GM23248 (cell line): ENCODE results near the gene MAML3. TPM values are rescaled to one million over a fixed set of nuclear protein-coding genes. Genes with fewer than 3 reads are reported as not detected.

ENCODE experiments used
- DNase-seq: peaks from one replicate; pipeline ENCODE4 v3.0.0-alpha.2; 2015
- H2AFZ ChIP-seq: fragments of 200-600 bp; sonication (generic); 2 replicates; pipeline ENCODE4 v1.6.1; 2016; ENCODE audit warnings: antibody characterized with exemption
- H3F3A ChIP-seq: fragments of 200-600 bp; sonication (generic); 2 replicates; pipeline ENCODE4 v1.6.1; 2016; ENCODE audit warnings: mild to moderate bottlenecking, antibody characterized with exemption, mixed run types; ENCODE audit not compliant: insufficient read depth
- H3K27ac ChIP-seq: fragments of 200-600 bp; sonication (generic); 2 replicates; pipeline ENCODE4 v1.5.1; 2016; ENCODE audit warnings: mild to moderate bottlenecking
- H3K27me3 ChIP-seq: fragments of 200-600 bp; sonication (generic); replicated peaks from 2 replicates; pipeline ENCODE4 v1.6.1; 2016; ENCODE audit warnings: mild to moderate bottlenecking; ENCODE audit not compliant: insufficient read depth
- H3K36me3 ChIP-seq: fragments of 200-600 bp; sonication (generic); 2 replicates; pipeline ENCODE4 v1.6.1; 2016; ENCODE audit warnings: low read depth, mild to moderate bottlenecking
- H3K4me1 ChIP-seq: fragments of 200-600 bp; sonication (generic); 2 replicates; pipeline ENCODE4 v1.6.1; 2016; ENCODE audit warnings: mild to moderate bottlenecking; ENCODE audit not compliant: insufficient read depth
- H3K4me2 ChIP-seq: fragments of 200-600 bp; sonication (generic); one replicate; pipeline ENCODE4 v1.6.1; 2016; ENCODE audit warnings: mild to moderate bottlenecking; ENCODE audit not compliant: unreplicated experiment
- H3K4me3 ChIP-seq: fragments of 200-600 bp; sonication (generic); 2 replicates; pipeline ENCODE4 v1.5.1; 2016; ENCODE audit warnings: mild to moderate bottlenecking
- H3K79me2 ChIP-seq: fragments of 200-600 bp; sonication (generic); 2 replicates; pipeline ENCODE4 v1.6.1; 2016; ENCODE audit warnings: mild to moderate bottlenecking; ENCODE audit not compliant: insufficient read depth
- H3K9ac ChIP-seq: fragments of 200-600 bp; sonication (generic); 2 replicates; pipeline ENCODE4 v1.6.1; 2016; ENCODE audit warnings: mild to moderate bottlenecking
- H3K9me2 ChIP-seq: fragments of 200-600 bp; sonication (generic); 2 replicates; pipeline ENCODE4 v1.6.1; 2016; ENCODE audit warnings: mixed run types, mild to moderate bottlenecking, moderate library complexity; ENCODE audit not compliant: insufficient read depth
- H3K9me3 ChIP-seq: fragments of 200-600 bp; sonication (generic); one replicate; pipeline ENCODE4 v1.6.1; 2017; ENCODE audit warnings: low read depth
- H4K20me1 ChIP-seq: fragments of 200-600 bp; sonication (generic); 2 replicates; pipeline ENCODE4 v1.6.0; 2016; ENCODE audit not compliant: insufficient read depth
- EZH2 ChIP-seq: fragments of 200-600 bp; sonication (generic); IDR thresholded peaks from 2 replicates; pipeline ENCODE4 v1.6.1; 2018; ENCODE audit warnings: antibody characterized with exemption, mild to moderate bottlenecking; ENCODE audit not compliant: insufficient read depth, poor library complexity, severe bottlenecking
- EZH2phosphoT487 ChIP-seq: fragments of 200-600 bp; sonication (generic); IDR thresholded peaks from 2 replicates; pipeline ENCODE4 v1.6.1; 2018; ENCODE audit warnings: antibody characterized with exemption, moderate library complexity, mild to moderate bottlenecking, low read depth; ENCODE audit not compliant: insufficient read depth
- WGBS, 2 experiments: methylation state at CpG; one replicate each; pipeline ENCODE4 v1.1.6; 2015 to 2017; ENCODE audit warnings: low lambda C conversion rate in 2 of 2, low coverage in 1 of 2; ENCODE audit errors: missing lambda C conversion rate in 2 of 2; 5-methylcytosine and 5-hydroxymethylcytosine counted together
- in situ Hi-C: fragments of 300-500 bp; cut with MboI; formaldehyde crosslinking; loops from 2 replicates; pipeline ENCODE4 v1.15.0; 2020
- polyA plus RNA-seq: library from polyadenylated mRNA; unstranded; fragments of >200 nt; fragmentation: Nextera tagmentation; extraction: Ambion mirVana; gene quantifications from 2 replicates; pipeline ENCODE4 v1.2.1, GENCODE V29; 2016
- total RNA-seq: library from RNA; depleted of rRNA; stranded (reverse); fragments of >200 nt; shearing (Covaris generic); gene quantifications from 2 replicates; pipeline ENCODE4 v1.2.3, GENCODE V29; 2014

The MAML3 gene
- total and polyA plus RNA-seq, 2 experiments from 2014 or later = 0.96 to 1.5 TPM

DNA sequence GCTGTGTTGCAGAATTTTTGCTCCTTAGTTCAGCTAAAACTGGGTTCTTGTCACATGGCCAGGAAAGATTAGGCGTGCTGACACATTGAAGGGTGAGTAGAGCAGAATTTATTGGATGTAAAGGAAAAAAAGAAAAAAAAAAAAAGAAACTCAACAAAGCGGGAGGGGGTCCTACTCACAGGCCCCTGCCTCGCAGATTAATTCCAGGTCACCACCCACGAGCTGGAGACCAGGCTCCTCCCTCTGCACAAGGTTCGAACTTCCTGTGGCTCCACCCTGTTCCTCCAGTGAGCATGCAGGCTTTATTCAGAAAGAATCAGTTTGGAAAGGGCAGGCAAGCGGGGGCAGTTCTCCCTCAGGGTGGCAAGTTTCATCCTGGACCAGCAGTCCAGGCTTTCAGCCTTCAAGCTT, 471.2 kb downstream of the MAML3 start:
- TF ChIP-seq EZH2 (no peak), EZH2phosphoT487 (no peak)
- no peak overlapping the region for H3K27ac ChIP-seq
- in situ Hi-C loops = no loop called here
- no peak for DNase-seq
- H3F3A ChIP-seq = no peaks in the 10 kb centered on the region
- peaks cover 10% of the 10 kb centered on the region; the same call in 1 of the 2 replicates for H3K4me1 ChIP-seq
- no peak overlapping the region for H3K4me2 ChIP-seq
- no peaks in the 10 kb centered on the region for H4K20me1 ChIP-seq
- peak overlapping the region; percentile 18; the same call in 1 of the 2 replicates for H2AFZ ChIP-seq
- no peak overlapping the region for H3K9ac ChIP-seq
- 51 to 52% methylated on average over 6 of the region's 6 CpGs for WGBS, 2 experiments
- no peaks in the 10 kb centered on the region for H3K27me3 ChIP-seq
- no peaks in the 10 kb centered on the region for H3K9me2 ChIP-seq
- no peaks in the 10 kb centered on the region for H3K79me2 ChIP-seq
- H3K4me3 ChIP-seq = no peak overlapping the region
- H3K36me3 ChIP-seq = no peaks in the 10 kb centered on the region
- no peaks in the 10 kb centered on the region for H3K9me3 ChIP-seq

DNA sequence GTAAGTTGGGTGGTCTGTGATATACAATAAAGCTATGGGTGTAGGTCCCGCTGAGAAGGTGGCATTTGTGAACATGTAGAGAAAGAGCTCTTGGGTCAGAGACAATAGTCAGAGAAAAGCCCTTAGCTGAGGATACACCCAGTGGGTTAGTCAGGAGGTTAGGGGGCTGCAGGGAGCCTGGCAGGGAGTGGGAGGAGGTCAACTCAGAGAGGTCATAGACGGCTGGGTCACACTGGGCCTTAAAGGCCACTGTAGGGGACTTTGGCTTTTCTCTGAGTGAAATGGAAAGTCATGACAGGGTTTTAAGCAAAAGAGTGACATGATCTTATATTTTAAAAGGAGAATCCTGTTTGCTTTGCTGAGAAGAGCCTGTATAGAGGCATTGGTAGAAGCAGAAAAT, 471.7 kb downstream of the MAML3 start:
- TF ChIP-seq EZH2 (no peak), EZH2phosphoT487 (no peak)
- Histone ChIP-seq H3K27ac (no peak overlapping the region), H3K36me3 (no peaks in the 10 kb centered on the region), H3K9ac (no peak overlapping the region), H4K20me1 (no peaks in the 10 kb centered on the region), H3K4me2 (no peak overlapping the region), H3K4me3 (no peak overlapping the region), H3K9me2 (no peaks in the 10 kb centered on the region), H3K4me1 (peaks cover 10% of the 10 kb centered on the region; the same call in 1 of the 2 replicates), H3K79me2 (no peaks in the 10 kb centered on the region), H3F3A (no peaks in the 10 kb centered on the region), H3K27me3 (no peaks in the 10 kb centered on the region), H3K9me3 (no peaks in the 10 kb centered on the region), H2AFZ (no peak overlapping the region)
- no peak for DNase-seq
- in situ Hi-C loops = no loop called here
- 94 to 97% methylated on average over 2 of the region's 2 CpGs for WGBS, 2 experiments

GRCh38 chr4:139676913-139677585, 476.9 kb downstream of the MAML3 start:
- H2AFZ ChIP-seq = no peak overlapping the region
- H3K9me2 ChIP-seq = no peaks in the 10 kb centered on the region
- no peaks in the 10 kb centered on the region for H3K79me2 ChIP-seq
- H3K4me3 ChIP-seq = no peak overlapping the region
- DNase-seq = no peak
- no peak overlapping the region for H3K4me2 ChIP-seq
- H3K4me1 ChIP-seq = no peaks in the 10 kb centered on the region
- no peaks in the 10 kb centered on the region for H3K27me3 ChIP-seq
- no peaks in the 10 kb centered on the region for H4K20me1 ChIP-seq
- in situ Hi-C loops = no loop called here
- WGBS, 2 experiments = 85 to 88% methylated on average over 4 of the region's 4 CpGs
- no peaks in the 10 kb centered on the region for H3K9me3 ChIP-seq
- no peaks in the 10 kb centered on the region for H3F3A ChIP-seq
- TF ChIP-seq EZH2 (no peak), EZH2phosphoT487 (no peak)
- H3K9ac ChIP-seq = no peak overlapping the region
- no peak overlapping the region for H3K27ac ChIP-seq
- H3K36me3 ChIP-seq = no peaks in the 10 kb centered on the region

- Histone ChIP-seq H3K4me2 (no peak overlapping the region), H3K27ac (no peak overlapping the region), H3K4me3 (no peak overlapping the region), H3K9me2 (no peaks in the 10 kb centered on the region), H4K20me1 (no peaks in the 10 kb centered on the region), H3K9ac (no peak overlapping the region), H3K79me2 (no peaks in the 10 kb centered on the region), H3K36me3 (no peaks in the 10 kb centered on the region), H3K27me3 (no peaks in the 10 kb centered on the region), H2AFZ (no peak overlapping the region), H3K4me1 (no peaks in the 10 kb centered on the region), H3K9me3 (no peaks in the 10 kb centered on the region), H3F3A (no peaks in the 10 kb centered on the region)
- TF ChIP-seq EZH2phosphoT487 = no peak
- TF ChIP-seq EZH2 = no peak
- WGBS, 2 experiments = 71 to 78% methylated on average over 2 of the region's 2 CpGs
- in situ Hi-C loops = no loop called here
- DNase-seq = no peak
These were observed 477.6 kb downstream of the MAML3 start for GRCh38 chr4:139676365-139676764.

DNA sequence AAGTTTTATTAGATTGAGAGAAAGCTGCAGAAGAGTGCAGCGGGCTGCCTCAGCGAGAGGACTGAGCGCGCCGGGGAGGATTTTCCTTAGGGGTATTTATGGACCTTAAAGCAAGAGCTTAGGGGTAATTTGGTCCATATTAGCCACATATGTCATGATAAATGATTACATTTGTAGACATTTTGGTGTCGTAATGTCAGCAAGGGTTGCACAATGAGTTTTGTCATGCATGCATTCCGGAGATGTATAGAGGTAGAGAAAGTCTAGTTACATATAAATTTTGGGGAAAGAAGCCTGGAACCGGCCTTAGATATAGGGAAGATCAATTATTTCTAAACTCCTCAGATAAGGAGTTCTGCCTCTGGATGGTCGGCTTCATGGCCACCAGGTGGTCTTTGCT, 478.3 kb downstream of the MAML3 start:
- in situ Hi-C loops = no loop called here
- Histone ChIP-seq H3F3A (no peaks in the 10 kb centered on the region), H3K9ac (no peak overlapping the region), H3K79me2 (no peaks in the 10 kb centered on the region), H3K4me2 (no peak overlapping the region), H3K27me3 (no peaks in the 10 kb centered on the region), H2AFZ (no peak overlapping the region), H4K20me1 (no peaks in the 10 kb centered on the region), H3K27ac (no peak overlapping the region), H3K9me3 (no peaks in the 10 kb centered on the region), H3K9me2 (no peaks in the 10 kb centered on the region), H3K4me3 (no peak overlapping the region), H3K4me1 (no peaks in the 10 kb centered on the region), H3K36me3 (no peaks in the 10 kb centered on the region)
- TF ChIP-seq EZH2phosphoT487 = no peak
- no peak for TF ChIP-seq EZH2
- DNase-seq = no peak
- 85% methylated on average over 9 of the region's 9 CpGs for WGBS, 2 experiments
